HG03521 (cell line): ENCODE data around the gene CNKSR1.
A peak's percentile ranks its signal among the peaks of the same experiment; 100 is the strongest.

Experiments used
- ATAC-seq: cut with Tn5 transposase; IDR thresholded peaks from one replicate; pipeline ENCODE4 v1.9.1; 2021; ENCODE audit warnings: mild to moderate bottlenecking, moderate library complexity; ENCODE audit not compliant: unreplicated experiment

The CNKSR1 gene

DNA sequence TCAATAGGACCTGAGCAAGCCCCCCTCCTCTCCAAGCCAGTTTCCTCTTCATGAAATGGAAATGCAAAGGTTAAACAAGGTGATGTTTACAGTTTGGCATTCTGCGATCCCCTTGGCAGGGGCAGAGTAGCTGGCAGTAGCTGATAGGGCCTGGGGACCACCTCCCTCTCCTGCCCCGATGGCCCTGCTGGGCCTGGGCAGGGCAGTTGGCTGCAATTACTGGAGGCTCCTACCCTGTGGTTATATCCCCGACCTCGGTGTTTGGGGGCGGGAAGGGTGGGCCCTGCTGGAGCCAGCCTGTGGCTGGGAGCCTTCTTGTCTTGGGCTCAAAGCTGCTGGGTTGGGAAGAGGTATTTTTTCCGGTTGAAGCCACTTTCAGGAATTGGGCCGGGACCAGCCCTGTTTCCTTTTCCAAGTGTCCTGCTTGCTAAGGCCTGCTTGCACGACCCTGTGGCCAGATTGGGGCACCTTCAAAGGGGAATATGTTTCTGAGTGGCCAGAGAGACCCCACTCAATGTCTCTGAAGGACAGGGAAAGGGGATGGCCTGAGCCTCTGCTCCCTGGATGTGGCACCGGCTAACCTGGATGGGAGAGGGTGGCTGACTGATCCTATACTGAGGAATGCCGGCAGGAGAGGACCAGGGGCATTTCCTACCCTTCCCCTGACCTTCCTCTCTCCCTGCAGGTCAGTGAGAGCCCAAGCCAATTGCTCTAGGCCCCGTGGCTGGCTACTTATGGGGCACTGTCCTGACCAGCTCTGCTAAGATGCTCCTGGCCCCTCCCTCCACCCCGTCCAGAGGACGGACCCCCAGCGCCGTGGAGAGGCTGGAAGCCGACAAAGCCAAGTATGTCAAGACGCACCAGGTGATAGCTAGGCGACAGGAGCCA, 16.5 kb upstream of the CNKSR1 start:
- no peak for ATAC-seq

GRCh38 chr1:26161415-26162219, 15.7 kb upstream of the CNKSR1 start:
- ATAC-seq = no peak

DNA sequence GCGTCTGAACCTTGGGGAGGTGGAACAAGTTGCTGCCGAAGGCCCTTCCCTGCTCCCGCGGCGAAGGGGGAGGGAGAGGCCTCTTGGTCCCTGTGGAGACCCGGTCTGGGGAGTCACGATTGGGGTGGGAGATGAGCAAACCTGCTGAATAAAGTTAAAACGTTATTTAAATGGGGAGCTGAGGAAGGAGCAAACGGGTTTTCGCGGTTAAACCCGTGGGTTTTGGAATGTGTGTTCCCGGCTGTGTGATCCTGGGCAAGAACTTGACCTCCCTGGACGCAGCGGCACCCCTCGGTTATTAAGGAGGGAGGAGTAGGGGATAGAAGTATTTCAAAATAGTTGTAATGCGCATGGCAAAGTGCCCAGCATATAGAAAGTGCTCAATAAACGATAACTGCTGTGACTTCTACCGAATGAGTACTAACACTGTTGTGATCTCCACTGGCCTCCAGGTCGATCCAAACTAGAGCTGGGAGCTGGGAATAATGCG, 15.0 kb upstream of the CNKSR1 start:
- ATAC-seq = no peak

DNA sequence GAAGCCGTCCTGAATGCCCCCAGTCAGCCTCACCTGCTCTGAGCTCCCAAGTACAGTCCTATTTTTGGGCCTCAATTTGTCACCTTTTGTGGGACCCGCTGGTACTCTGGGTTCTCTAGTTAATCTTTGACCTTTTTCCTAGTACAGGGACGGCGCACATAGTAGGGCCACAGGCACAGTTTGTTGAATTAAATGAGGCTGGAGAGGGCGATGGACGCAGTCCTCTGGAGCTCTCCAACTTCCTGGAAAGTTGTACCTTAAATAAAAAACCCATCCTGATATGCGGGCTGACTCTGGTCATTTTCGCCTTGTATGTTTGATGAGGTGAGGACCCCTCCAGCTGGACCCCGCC, 13.6 kb upstream of the CNKSR1 start:
- ATAC-seq = no peak

DNA sequence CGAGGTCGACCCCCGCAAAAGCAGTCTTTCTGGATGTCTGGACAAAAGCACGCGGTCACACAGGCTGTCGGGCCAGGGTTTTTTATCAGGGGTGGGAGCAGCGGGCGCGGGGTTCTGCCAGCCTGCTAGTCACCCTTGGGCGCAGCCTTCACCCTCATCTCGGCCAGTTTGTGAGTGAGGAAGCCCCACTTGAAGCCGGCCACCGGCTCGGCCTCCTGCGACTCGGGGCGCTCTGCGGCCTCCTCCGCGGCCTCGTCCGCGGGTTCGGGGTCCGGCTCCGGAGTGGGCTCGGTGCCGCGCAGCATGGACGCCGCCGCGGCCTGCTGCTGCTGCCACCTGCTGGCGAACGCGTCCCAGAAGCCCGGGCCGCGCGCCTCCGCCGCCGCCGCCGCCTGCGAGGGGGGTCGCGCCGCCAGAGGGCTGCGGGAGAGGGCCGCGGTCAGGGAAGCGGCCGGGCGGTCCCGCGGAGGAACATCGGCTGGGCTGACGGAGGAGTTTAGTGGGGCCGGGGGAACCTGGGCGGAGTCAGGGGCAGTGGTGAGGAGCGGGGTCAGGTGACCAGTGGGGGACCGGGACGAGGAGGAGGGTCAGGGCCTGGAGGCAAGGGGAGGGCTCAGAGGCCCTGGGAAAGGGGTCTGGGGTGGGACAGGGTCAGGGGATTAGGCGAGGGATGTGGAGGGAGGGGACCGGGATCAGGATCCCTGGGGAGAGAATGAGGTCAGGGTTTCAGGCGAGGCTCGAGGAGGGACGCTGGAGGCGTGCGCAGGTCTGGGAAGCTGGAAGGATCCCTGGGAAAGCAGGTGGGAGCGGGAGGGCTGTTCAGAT, 13.0 kb upstream of the CNKSR1 start:
- no peak for ATAC-seq

GRCh38 chr1:26164861-26165842, 12.1 kb upstream of the CNKSR1 start:
- ATAC-seq = no peak

DNA sequence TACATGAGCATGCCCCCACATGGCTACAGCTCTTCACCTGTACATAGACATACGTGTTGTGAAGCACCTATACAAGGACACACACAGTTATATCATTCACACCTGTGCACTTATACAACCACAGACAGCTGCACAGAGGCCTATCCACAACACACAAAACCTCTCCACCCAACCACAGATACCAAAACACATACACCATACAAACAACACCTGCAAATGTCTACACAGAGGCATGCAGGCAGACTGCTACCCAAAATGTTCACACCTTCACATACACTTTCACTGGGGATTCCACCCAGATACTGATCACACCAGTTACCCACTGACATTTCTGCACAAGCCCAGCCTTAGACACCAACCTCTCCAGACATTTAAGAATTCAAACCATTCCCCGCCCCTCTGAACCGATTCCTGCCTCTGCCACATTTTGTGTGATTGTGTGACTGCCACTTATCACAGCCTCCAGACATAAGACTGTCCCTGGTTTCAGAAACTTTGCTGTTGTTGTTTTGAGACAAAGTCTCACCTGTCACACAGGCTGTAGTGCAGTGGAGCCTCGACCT, 10.5 kb upstream of the CNKSR1 start:
- ATAC-seq = no peak

DNA sequence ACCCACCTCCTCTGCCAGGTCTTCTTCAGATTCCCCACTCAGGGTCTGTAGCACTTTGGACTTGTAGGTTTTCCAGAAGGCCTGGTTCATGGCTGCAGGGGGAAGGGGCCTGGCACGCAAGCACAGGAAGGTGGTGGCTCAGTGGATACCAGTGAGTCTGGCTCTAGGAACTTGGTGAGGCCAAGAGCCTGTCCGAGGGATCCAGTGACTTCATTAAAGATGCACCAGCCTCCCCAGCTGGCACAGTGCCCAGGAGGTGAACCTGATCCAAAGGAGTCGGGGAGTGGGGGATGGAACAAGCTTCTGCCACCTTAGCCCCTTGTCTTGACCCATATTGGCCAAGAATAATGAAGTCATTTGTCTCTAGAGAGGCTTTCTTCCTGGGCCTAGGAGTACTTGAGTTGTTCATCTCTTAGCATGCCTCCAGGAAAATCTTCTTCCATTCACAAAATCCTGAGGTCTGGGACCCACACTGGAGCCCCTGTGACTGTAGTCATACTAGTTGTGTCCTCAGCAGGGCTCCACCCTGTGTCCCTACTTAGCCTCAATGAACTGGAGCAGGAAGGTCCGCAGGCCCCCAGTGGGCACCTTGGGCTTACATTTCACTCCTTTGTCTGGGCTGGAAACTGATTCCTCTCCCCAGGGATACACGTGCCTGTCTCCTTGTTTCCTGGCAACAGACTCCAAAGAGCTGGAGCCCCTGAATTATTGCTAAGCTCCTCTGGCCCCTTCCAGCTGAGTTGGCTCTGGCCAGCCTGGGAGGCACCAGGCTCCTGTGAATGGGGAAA, 8.7 kb upstream of the CNKSR1 start, which contains the start of gene C1orf232:
TSS of gene C1orf232 (minus strand) at position 554 of the 788 bp plus-strand sequence. CDS start at position 90, 464 bp downstream.
- no peak for ATAC-seq

GRCh38 chr1:26169198-26169554, 8.1 kb upstream of the CNKSR1 start:
- ATAC-seq = no peak

- peak; percentile 87 for ATAC-seq
Measured at GRCh38 chr1:26169669-26170471, 7.4 kb upstream of the CNKSR1 start, which contains the start of gene ZNF593. Gene ZNF593 (plus strand): TSS chr1:26169908. CDS start chr1:26169984, 76 bp downstream.

DNA sequence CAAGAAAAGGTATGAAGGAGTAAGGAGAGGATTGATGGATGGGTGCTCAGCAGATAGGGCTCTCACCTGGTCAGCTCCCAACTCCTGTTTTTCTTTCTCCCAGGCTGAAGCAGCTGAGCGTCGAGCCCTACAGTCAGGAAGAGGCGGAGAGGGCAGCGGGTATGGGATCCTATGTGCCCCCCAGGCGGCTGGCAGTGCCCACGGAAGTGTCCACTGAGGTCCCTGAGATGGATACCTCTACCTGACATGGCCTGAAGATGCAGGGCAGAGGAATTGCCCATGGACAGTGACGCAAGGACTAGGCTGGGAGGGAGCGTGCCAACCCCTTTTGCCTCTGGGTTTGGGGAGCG, 6.8 kb upstream of the CNKSR1 start:
- no peak for ATAC-seq

GRCh38 chr1:26171084-26172072, 5.9 kb upstream of the CNKSR1 start, which contains the start of gene ZNF593OS:
Gene ZNF593OS (minus strand): TSS chr1:26171832. CDS start chr1:26171661, 171 bp downstream.
- no peak for ATAC-seq

GRCh38 chr1:26175346-26175745, 1.9 kb upstream of the CNKSR1 start:
- no peak for ATAC-seq

DNA sequence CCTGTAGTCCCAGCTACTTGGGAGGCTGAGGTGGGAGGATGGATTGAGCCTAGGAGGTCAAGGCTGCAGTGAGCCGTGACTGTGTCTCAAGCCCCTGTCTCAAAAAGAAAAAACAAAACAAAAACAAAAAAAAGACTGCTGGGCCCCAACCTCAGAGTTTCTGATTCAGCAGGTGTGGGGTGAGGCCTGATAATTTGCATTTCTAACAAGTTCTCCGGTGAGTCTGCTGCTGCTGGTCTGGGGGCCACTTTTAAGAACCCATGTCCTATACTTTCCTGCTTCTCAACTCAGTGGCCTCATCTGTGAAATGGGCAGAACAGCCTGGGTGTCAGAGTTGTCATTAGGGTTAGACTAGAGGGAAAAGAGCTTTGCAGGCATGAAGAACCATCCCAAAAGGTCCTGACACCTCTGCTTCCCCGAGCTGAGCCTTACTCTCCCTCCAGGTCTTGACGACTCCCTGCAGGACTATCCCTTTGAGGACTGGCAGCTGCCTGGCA, 2.8 kb downstream of the CNKSR1 start:
- ATAC-seq = no peak

- ATAC-seq = no peak
Measured at GRCh38 chr1:26181586-26182382, 4.5 kb downstream of the CNKSR1 start.

- no peak for ATAC-seq
Measured at GRCh38 chr1:26182383-26182696, 5.0 kb downstream of the CNKSR1 start.
